ENCODE measurements around the gene MYOF. TPM values are rescaled to one million over a fixed set of nuclear protein-coding genes. Genes with fewer than 3 reads are reported as not detected.

Gene MYOF
- total and polyA plus RNA-seq, 9 of the 15 experiments (the other 6 are each of a cell fraction or from before 2014, with no cell fraction given): 0.06 to 0.27 TPM; not detected in 7

DNA sequence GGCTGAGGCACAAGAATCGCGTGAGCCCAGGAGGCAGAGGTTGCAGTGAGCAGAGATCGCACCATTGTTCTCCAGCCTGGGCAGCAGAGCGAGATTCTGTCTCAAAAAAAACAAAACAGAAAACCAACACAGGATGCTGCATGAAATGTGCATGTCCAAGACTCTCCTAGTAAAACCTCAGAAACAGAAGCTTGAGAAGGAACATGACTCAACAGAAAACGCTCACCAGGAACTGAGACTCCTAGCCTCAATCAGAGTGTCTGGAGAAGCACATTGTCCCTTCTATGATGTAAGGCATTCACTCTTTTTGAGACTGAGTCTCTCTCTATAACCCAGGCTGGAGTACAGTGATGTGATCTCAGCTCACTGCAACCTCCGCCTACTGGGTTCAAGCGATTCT is 168.3 kb downstream of the MYOF start (continued):
- TF ChIP-seq RFX5 (IDR thresholded peaks at IDR 0.05; ENCODE audit: low read depth, low read length) (no peak), UBTF (IDR thresholded peaks at IDR 0.05; ENCODE audit: borderline replicate concordance in 1 of 2, low read depth in 2 of 2, low read length in 2 of 2) (no peak), MAFK (IDR thresholded peaks at IDR 0.05; ENCODE audit: low read length) (peak; percentile 16; the same call in 1 of the 2 replicates), ATF4 (CRISPR knock-in tag; IDR thresholded peaks at IDR 0.05) (no peak), TBP (optimal IDR thresholded peaks at IDR 0.05; ENCODE audit: low read depth, low read length) (no peak), NFE2L1 (tag; IDR thresholded peaks at IDR 0.05; ENCODE audit: borderline replicate concordance, low read depth) (peak; percentile 51; the same call in 1 of the 2 replicates), GATAD2A (IDR thresholded peaks at IDR 0.05) (no peak), FOS (IDR thresholded peaks at IDR 0.05; ENCODE audit: extremely low read depth, insufficient read length) (no peak), FOXM1 (IDR thresholded peaks at IDR 0.05; ENCODE audit: low read depth) (no peak), FOXM1 (CRISPR knock-in tag; IDR thresholded peaks at IDR 0.05; ENCODE audit: low read depth) (no peak)

Measured in K562 (cell line).